Measurements from ENCODE around the gene TRIP6.

The TRIP6 gene

DNA sequence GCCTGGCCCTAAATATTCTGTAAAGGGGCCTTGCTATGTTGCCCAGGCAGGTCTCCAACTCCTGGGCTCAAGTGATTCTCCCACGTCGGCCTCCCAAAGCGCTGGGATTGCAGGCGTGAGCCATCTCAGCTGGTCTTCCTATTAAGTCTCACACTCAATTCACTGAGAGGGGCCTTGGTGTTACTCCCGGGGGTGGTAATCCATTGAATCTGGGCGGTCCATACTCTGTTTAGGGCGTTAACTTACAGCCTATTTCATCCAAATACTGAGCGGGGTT, 7.1 kb downstream of the TRIP6 start:
- TF ChIP-seq CTCF (conservative IDR thresholded peaks at IDR 0.05; ENCODE audit: low read depth, low read length): no peak
- Histone ChIP-seq H3K4me3 (IDR thresholded peaks at IDR 0.05; ENCODE audit: insufficient read depth, low read depth, low read length) (no peak overlapping the region), H3K4me1 (ENCODE audit: low read depth, poor library complexity, severe bottlenecking) (peaks cover 21% of the 10 kb centered on the region), H3K79me2 (ENCODE audit: insufficient read depth, low read depth) (peaks cover 42% of the 10 kb centered on the region), H3K27ac (peak overlapping the region; percentile 83; the same call in 1 of the 2 replicates), H3K36me3 (ENCODE audit: insufficient read depth) (no peaks in the 10 kb centered on the region; the same call in 1 of the 2 replicates), H3K4me2 (peak overlapping the region; percentile 75), H3K27me3 (ENCODE audit: insufficient read depth, low read depth) (no peaks in the 10 kb centered on the region), H3K9ac (peak overlapping the region; percentile 90; the same call in 1 of the 2 replicates), H4K20me1 (ENCODE audit: insufficient read depth) (no peaks in the 10 kb centered on the region; the same call in 1 of the 2 replicates), H2AFZ (ENCODE audit: low read depth) (peak overlapping the region; percentile 92)

GRCh38 chr7:100874577-100875355, 7.6 kb downstream of the TRIP6 start, which contains the start of gene SRRT:
Gene SRRT, plus strand, starts transcription at chr7:100875103. Its CDS starts 488 bp downstream, at chr7:100875591.
- Histone ChIP-seq H2AFZ (ENCODE audit: low read depth) (peak within 1 kb of the TSS; percentile 92), H3K4me3 (IDR thresholded peaks at IDR 0.05; ENCODE audit: insufficient read depth, low read depth, low read length) (peak within 1 kb of the TSS; percentile 59), H3K9ac (peak within 1 kb of the TSS; percentile 90), H3K4me2 (peak within 1 kb of the TSS; percentile 93), H3K36me3 (ENCODE audit: insufficient read depth) (no peaks in the 10 kb centered on the region; the same call in 1 of the 2 replicates), H4K20me1 (ENCODE audit: insufficient read depth) (no peaks in the 10 kb centered on the region; the same call in 1 of the 2 replicates), H3K4me1 (ENCODE audit: low read depth, poor library complexity, severe bottlenecking) (peaks cover 21% of the 10 kb centered on the region), H3K27me3 (ENCODE audit: insufficient read depth, low read depth) (no peaks in the 10 kb centered on the region), H3K79me2 (ENCODE audit: insufficient read depth, low read depth) (peaks cover 48% of the 10 kb centered on the region), H3K27ac (peak within 1 kb of the TSS; percentile 83)
- TF ChIP-seq CTCF (conservative IDR thresholded peaks at IDR 0.05; ENCODE audit: low read depth, low read length): 0 out of 2 replicates have a peak, but pooled peaks have one; percentile 30

GRCh38 chr7:100875356-100875751, 8.2 kb downstream of the TRIP6 start:
- Histone ChIP-seq H3K79me2 (ENCODE audit: insufficient read depth, low read depth) (peaks cover 53% of the 10 kb centered on the region), H3K36me3 (ENCODE audit: insufficient read depth) (no peaks in the 10 kb centered on the region; the same call in 1 of the 2 replicates)

DNA sequence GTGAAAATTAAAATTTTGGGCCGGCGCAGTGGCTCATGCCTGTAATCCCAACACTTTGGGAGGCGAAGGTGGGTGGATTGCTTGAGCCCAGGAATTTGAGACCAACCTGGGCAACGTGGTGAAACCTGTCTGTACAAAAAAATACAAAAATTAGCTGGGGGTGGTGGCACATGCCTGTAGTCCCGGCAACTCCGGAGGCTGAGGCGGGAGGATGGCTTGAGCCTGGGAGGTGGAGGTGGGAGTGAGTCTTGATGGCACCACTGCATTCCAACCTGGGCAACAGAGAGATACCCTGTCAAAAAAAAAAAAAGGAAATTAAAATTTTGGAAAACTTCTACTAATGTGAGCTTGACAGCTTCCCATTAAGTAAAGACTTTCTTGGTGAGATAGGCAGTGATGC, 10.8 kb downstream of the TRIP6 start:
- peaks cover 63% of the 10 kb centered on the region for H3K79me2 ChIP-seq (ENCODE audit: insufficient read depth, low read depth)
- H3K36me3 ChIP-seq (ENCODE audit: insufficient read depth): no peaks in the 10 kb centered on the region; the same call in 1 of the 2 replicates
- peaks cover 21% of the 10 kb centered on the region for H3K4me1 ChIP-seq (ENCODE audit: low read depth, poor library complexity, severe bottlenecking)
- H3K27ac ChIP-seq: no peak overlapping the region
- no peak overlapping the region for H3K4me3 ChIP-seq (IDR thresholded peaks at IDR 0.05; ENCODE audit: insufficient read depth, low read depth, low read length)
- TF ChIP-seq CTCF (conservative IDR thresholded peaks at IDR 0.05; ENCODE audit: low read depth, low read length): no peak
- H3K27me3 ChIP-seq (ENCODE audit: insufficient read depth, low read depth): no peaks in the 10 kb centered on the region
- H2AFZ ChIP-seq (ENCODE audit: low read depth): no peak overlapping the region
- H4K20me1 ChIP-seq (ENCODE audit: insufficient read depth): no peaks in the 10 kb centered on the region; the same call in 1 of the 2 replicates
- H3K4me2 ChIP-seq: no peak overlapping the region
- no peak overlapping the region for H3K9ac ChIP-seq

More at GRCh38 chr7:100875356-100875751, 8.2 kb downstream of the TRIP6 start:
- H3K27ac ChIP-seq: peak overlapping the region; percentile 83
- H3K9ac ChIP-seq: peak overlapping the region; percentile 90
- H3K4me1 ChIP-seq (ENCODE audit: low read depth, poor library complexity, severe bottlenecking): peaks cover 21% of the 10 kb centered on the region
- H3K27me3 ChIP-seq (ENCODE audit: insufficient read depth, low read depth): no peaks in the 10 kb centered on the region
- H2AFZ ChIP-seq (ENCODE audit: low read depth): peak overlapping the region; percentile 75
- 0 out of 2 replicates have a peak, but pooled peaks have one; percentile 7 for TF ChIP-seq CTCF (conservative IDR thresholded peaks at IDR 0.05; ENCODE audit: low read depth, low read length)
- H3K4me2 ChIP-seq: peak overlapping the region; percentile 93
- no peaks in the 10 kb centered on the region; the same call in 1 of the 2 replicates for H4K20me1 ChIP-seq (ENCODE audit: insufficient read depth)
- peak overlapping the region; percentile 59 for H3K4me3 ChIP-seq (IDR thresholded peaks at IDR 0.05; ENCODE audit: insufficient read depth, low read depth, low read length)
